ENCODE data around the gene TTLL3. TPM values are rescaled to one million over a fixed set of nuclear protein-coding genes. Genes with fewer than 3 reads are reported as not detected.
"Not testable (repeated sequence)": the region's sequence is repeated elsewhere in the genome, so short reads cannot be mapped to it uniquely, and the experiment has no call there.

The TTLL3 gene
- total RNA-seq, 1 experiment from 2014 or later, result 3.1 TPM

- Histone ChIP-seq H3K36me3 (no peaks in the 10 kb centered on the region), H3K27me3 (no peaks in the 10 kb centered on the region), H3K9me3 (no peaks in the 10 kb centered on the region), H3K4me3 (no peak overlapping the region)
- DNase-seq, result no peak
Measured at GRCh38 chr3:9846931-9847488, 36.9 kb downstream of the TTLL3 start.

GRCh38 chr3:9847870-9848269 lies 37.8 kb downstream of the TTLL3 start:
- H3K9me3 ChIP-seq, H3K4me3 ChIP-seq, H3K36me3 ChIP-seq, DNase-seq, H3K27me3 ChIP-seq: not testable (repeated sequence)

DNA sequence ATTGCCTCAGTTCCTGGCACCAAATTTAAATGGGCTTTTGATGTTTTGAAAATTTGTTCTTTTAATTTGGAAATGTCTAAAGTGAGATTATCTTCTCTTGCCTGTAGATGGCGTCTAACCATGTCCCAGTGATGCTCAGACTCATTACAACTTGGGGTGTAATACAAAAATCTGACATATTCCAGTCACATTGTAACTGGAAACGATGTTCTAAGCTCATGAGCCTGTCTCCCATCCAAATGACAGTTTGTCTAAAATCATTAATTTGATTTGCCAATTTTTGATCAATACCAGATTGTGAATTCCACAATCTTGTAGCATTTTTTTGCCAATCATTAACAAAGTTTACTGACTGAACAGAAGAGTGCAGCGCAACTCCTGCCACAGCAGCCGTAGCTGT lies 38.8 kb downstream of the TTLL3 start:
- H3K4me3 ChIP-seq, H3K9me3 ChIP-seq, DNase-seq, H3K36me3 ChIP-seq, H3K27me3 ChIP-seq: not testable (repeated sequence)

DNA sequence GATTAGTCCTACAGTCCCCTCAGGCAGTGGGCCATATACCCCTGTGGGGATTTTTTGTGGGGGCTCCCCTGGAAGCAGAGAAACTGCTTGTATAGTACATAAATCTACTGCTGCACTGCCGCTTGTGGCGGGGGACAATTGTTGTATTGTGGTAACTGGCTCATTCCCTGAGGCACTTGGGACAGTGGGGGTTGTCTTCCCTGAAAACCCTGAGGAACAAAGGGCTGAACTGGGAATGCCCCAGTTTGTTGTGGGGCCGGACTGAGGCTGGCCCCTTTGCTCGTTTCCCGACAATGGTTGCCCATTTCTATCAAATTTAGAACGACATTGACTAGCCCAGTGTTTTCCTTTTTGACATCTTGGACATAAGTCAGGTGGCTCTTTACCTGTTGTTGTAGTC lies 41.3 kb downstream of the TTLL3 start:
- H3K36me3 ChIP-seq, H3K9me3 ChIP-seq, DNase-seq, H3K27me3 ChIP-seq, H3K4me3 ChIP-seq: not testable (repeated sequence)

DNA sequence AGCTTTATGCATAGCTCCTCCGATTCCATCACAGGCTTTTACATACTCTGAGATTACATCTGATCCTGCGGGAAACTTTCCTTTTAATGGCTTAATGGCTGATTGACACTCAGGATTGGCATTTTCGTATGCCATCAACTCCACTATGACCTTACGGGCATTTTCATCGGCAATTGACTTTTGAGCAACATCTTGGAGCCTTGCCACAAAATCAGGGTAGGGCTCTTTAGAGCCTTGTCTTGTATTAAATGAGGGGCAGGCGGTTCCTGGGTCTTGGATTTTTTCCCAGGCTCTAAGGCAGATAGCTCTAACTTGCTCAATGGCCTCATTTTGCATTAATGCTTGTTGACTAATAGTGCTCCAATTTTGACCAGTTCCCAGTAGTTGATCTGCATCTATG lies 41.9 kb downstream of the TTLL3 start:
- not testable (repeated sequence) for H3K9me3 ChIP-seq, DNase-seq, H3K36me3 ChIP-seq, H3K4me3 ChIP-seq, H3K27me3 ChIP-seq

GRCh38 chr3:9852528-9852927 lies 42.5 kb downstream of the TTLL3 start:
- Histone ChIP-seq H3K9me3 (no peaks in the 10 kb centered on the region), H3K4me3 (no peak overlapping the region), H3K36me3 (no peaks in the 10 kb centered on the region), H3K27me3 (no peaks in the 10 kb centered on the region)
- no peak for DNase-seq

- not testable (repeated sequence) for H3K9me3 ChIP-seq, H3K27me3 ChIP-seq, H3K36me3 ChIP-seq, H3K4me3 ChIP-seq, DNase-seq
Measured at GRCh38 chr3:9854291-9854940, 44.4 kb downstream of the TTLL3 start.

DNA sequence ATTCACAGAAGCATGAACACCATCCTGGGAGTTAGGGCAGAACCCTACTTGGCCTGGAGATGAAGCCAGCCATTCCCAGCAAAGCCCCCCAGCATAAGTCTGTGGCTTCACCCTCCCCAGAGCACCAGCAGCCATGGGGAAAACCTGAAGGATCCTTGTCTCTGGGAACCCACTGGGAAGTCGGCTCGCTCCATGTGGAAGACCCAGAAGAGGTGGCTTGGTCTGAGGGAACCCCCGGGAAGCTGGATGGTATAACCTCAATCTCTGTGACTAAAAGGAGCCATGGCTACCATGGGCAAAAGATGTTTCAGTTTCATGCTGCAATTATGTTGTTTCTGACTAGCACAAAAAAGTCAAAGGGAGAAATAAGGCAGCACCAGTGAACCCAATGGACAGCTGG lies 45.5 kb downstream of the TTLL3 start:
- Histone ChIP-seq H3K27me3 (no peaks in the 10 kb centered on the region), H3K9me3 (no peaks in the 10 kb centered on the region), H3K4me3 (no peak overlapping the region), H3K36me3 (no peaks in the 10 kb centered on the region)
- DNase-seq, result no peak

DNA sequence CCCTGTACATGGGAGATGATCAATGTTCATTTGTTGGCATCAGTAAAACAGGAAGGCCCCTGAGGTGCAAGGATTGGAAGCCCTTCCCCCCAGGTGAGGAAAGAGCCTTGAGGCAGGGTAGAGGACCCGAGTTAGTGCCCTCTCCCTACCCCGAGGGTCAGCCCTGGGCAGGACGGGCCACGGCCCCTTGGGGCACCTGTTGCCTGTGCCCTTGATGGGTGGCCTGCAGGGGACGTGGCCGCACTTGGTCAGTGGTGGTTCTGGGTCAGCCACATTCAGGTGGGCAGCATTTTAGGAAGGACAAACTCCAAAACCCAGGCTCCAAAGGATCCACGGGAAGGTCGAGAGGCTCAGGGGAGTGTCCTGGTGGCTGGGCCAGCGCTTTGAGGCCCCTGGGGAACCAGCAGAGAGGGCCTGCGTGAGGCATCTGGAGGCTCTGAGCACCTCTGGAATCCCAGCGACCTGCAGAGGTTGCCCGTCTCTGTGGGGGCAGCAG lies 49.5 kb downstream of the TTLL3 start:
- Histone ChIP-seq H3K36me3 (no peaks in the 10 kb centered on the region), H3K9me3 (no peaks in the 10 kb centered on the region), H3K4me3 (no peak overlapping the region), H3K27me3 (no peaks in the 10 kb centered on the region)
- no peak for DNase-seq

DNA sequence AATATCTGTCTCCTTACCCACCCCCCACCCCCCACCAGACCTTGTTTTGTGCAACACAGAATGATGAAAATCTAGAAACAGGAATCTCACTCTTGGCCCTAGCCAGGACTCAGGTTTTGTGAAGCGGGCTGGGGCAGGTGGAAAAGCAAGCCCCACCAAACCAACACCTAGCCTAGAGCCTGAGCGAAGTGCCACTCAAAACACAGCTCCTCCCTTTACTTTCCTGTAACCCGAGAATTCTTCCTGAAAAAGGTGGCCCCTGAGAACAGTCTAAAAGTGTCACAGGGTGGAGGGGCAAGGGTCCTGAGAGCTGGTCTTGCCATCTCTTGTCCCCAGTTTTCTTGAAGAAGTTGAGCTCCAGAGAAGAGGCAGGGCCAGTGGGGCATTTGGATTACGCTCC lies 51.1 kb downstream of the TTLL3 start:
- H3K36me3 ChIP-seq, result no peaks in the 10 kb centered on the region
- DNase-seq, result no peak

DNA sequence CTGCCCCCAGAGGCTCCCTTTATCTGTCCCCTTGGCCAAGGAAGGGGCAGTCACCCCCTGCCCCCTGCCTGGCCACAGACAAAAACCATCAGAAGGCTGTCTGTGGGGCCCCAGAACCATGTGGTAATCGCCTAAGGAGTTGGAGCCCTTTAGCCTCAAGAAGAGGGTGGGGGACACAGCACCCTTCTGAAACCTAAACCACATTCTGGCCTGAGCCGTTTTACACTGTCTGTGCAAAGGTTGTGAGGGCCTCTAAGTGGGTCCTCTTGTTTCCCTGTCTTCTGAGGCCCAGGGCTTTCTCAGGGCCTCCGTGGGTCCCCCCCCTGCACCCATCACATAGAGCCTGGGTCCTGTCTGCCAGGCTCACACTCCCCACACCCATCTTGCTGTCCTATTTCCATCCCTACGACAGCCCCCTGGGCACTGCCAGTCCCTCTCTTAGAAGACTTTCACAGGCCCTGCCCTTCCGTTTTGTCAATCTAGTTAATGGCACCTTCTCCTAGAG lies 51.6 kb downstream of the TTLL3 start:
- Histone ChIP-seq H3K9me3 (no peaks in the 10 kb centered on the region), H3K36me3 (no peaks in the 10 kb centered on the region), H3K27me3 (no peaks in the 10 kb centered on the region), H3K4me3 (no peak overlapping the region)
- no peak for DNase-seq

More for the DNA sequence above, 51.1 kb downstream of the TTLL3 start:
- Histone ChIP-seq H3K27me3 (no peaks in the 10 kb centered on the region), H3K4me3 (no peak overlapping the region), H3K9me3 (no peaks in the 10 kb centered on the region)

- DNase-seq, result no peak
- H3K4me3 ChIP-seq, result no peak overlapping the region
- H3K27me3 ChIP-seq, result no peaks in the 10 kb centered on the region
- no peaks in the 10 kb centered on the region for H3K36me3 ChIP-seq
- no peaks in the 10 kb centered on the region for H3K9me3 ChIP-seq
Measured at GRCh38 chr3:9862391-9863057, 52.5 kb downstream of the TTLL3 start.

GRCh38 chr3:9863058-9863772 lies 53.2 kb downstream of the TTLL3 start:
- no peaks in the 10 kb centered on the region for H3K9me3 ChIP-seq
- no peak for DNase-seq
- no peaks in the 10 kb centered on the region for H3K27me3 ChIP-seq
- no peak overlapping the region for H3K4me3 ChIP-seq
- no peaks in the 10 kb centered on the region for H3K36me3 ChIP-seq

DNA sequence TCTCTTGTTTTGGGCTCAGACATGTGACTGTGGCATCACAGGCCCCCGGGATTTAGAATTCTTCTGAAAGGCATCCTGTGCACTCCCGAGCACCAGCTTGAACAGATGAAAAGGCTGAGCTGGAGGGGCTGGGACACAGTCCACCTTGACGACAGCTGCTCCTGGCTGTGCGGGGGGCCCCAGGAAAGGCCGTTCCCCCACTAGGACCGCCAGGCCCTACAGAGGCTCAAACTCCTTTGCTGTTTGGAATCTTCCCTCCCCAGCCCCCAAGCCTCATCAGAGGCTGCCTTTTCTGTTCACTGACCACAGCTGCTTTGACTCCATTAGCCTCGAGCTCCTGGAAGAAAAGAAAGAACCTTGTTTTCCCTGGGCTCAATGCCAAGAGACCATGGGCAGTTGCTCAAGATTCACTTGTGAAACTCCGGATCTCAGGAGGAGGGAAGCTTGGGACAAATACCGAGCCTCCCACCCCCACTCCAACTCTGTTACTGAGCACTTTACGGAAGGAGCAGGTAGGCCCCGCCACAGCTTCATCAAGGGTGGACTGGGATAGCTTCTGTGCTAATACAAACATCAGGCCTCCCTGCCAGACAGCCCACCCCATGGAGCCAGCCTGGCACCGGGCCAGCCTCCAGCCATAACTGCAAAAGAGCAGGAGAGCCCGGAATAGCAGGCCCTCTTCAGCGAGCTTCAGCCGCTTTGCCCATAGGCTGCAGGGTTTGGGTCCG lies 54.3 kb downstream of the TTLL3 start:
- Histone ChIP-seq H3K9me3 (no peaks in the 10 kb centered on the region), H3K36me3 (no peaks in the 10 kb centered on the region), H3K4me3 (no peak overlapping the region), H3K27me3 (no peaks in the 10 kb centered on the region)
- DNase-seq, result no peak

DNA sequence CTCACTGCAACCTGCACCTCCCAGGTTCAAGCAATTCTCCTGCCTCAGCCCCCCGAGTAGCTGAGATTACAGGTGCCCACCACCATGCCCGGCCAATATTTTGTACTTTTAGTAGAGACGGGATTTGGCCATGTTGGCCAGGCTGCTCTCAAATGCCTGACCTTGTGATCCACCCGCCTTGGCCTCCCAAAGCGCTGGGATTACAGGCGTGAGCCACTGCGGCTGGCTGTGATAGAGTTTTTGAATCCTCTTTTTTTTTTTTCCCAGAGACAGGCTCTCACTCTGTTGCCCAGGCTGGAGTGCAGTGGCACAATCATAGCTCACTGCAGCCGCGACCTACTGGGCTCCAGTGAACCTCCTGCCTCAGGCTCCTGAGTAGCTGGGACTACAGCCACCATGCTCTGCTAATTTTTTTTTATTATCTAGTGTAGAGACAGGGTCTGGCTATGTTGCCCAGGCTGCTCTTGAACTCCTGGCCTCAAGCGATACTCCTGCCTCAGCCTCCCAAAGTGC lies 55.1 kb downstream of the TTLL3 start:
- not testable (repeated sequence) for H3K9me3 ChIP-seq, H3K4me3 ChIP-seq, DNase-seq, H3K36me3 ChIP-seq, H3K27me3 ChIP-seq

DNA sequence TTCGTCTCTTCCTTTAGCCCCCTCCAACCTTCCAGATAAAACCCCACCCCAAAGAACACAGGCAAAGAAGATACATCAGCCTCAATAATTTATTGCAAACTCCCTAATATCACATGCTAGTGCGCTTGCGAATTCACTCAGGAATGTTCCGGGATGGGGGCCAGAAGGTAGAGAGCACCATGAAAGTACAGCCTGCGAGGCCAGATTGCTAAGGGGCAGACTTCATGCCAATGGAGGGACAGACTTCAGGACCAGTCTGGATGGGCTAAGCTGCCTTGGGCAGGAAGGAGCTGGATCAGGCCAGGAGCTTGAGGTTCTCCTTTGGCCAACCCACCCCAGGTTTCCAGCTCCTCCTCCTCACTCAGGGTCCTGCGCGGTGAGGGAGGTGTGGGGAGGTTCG lies 56.6 kb downstream of the TTLL3 start:
- no peaks in the 10 kb centered on the region for H3K36me3 ChIP-seq
- no peaks in the 10 kb centered on the region for H3K9me3 ChIP-seq
- H3K4me3 ChIP-seq, result no peak overlapping the region
- no peak for DNase-seq
- no peaks in the 10 kb centered on the region for H3K27me3 ChIP-seq
